ENCODE measurements around the gene MAP2K7.

The MAP2K7 gene

DNA sequence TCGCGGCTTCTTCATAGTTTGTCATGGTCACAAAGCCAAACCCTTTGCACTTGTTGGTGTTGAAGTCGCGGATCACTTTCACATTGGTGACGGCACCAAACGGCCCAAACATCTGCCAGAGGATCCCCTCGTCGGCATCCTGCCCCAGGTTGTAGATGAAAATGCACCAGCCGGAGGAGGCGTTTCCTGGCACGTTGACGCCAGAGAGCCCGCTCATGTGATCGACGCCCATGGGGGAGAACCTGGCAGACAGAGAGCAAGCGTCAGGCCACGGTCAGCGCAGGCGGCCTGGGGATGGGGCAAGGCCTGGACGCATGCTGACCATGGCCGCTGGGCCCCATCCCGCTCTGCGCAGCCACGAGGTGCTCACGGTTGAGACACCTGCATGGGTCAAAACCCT lies 59.9 kb downstream of the MAP2K7 start:
- DNase-seq (ENCODE audit: low read depth in 2 of 2) = no peak
